PC-9 (cell line): ENCODE data around the gene THOC6. TPM values are rescaled to one million over a fixed set of nuclear protein-coding genes. Genes with fewer than 3 reads are reported as not detected.

ENCODE experiments used
- BruUV-seq: library from RNA; stranded (reverse); fragments of 400-500 nt; replicated peaks from 2 replicates; lab custom pipeline; 2021; lab: Mats Ljungman, UMichigan
- CTCF ChIA-PET: fragments of 300-600 bp; sonication (Branson Sonifier 250); formaldehyde crosslinking; loops from one replicate; lab custom pipeline; 2022; ENCODE audit warnings: antibody characterized with exemption; lab: Charles Lee
- POLR2A ChIA-PET: fragments of 300-600 bp; sonication (Branson Sonifier 250); formaldehyde crosslinking; loops from one replicate; lab custom pipeline; 2022; ENCODE audit warnings: antibody characterized with exemption; ENCODE audit not compliant: unreplicated experiment; lab: Charles Lee
- DNase-seq, 2 experiments: peaks; one replicate each; pipeline versions ENCODE4 v3.0.0 to v3.0.0-alpha.2; 2015 to 2022; ENCODE audit warnings: mixed read lengths in 1 of 2
- H2AFZ ChIP-seq: fragments of 200-600 bp; sonication (generic); 2 replicates; pipeline ENCODE4 v1.8.1; 2017; ENCODE audit warnings: antibody characterized with exemption
- H3F3A ChIP-seq: fragments of 200-600 bp; sonication (generic); 2 replicates; pipeline ENCODE4 v1.8.1; 2017; ENCODE audit warnings: antibody characterized with exemption, mild to moderate bottlenecking, low read depth; ENCODE audit not compliant: insufficient read depth
- H3K27ac ChIP-seq: fragments of 200-600 bp; sonication (generic); 2 replicates; pipeline ENCODE4 v1.6.1; 2016; ENCODE audit warnings: mixed run types
- H3K27me3 ChIP-seq: fragments of 200-600 bp; sonication (generic); 2 replicates; pipeline ENCODE4 v1.6.1; 2016; ENCODE audit warnings: low read depth, mixed run types; ENCODE audit not compliant: insufficient read depth
- H3K36me3 ChIP-seq: fragments of 200-600 bp; sonication (generic); 2 replicates; pipeline ENCODE4 v1.6.1; 2016; ENCODE audit warnings: low read depth, mixed run types
- H3K4me1 ChIP-seq: fragments of 200-600 bp; sonication (generic); replicated peaks from 2 replicates; pipeline ENCODE4 v1.6.1; 2016; ENCODE audit warnings: mixed run types; ENCODE audit not compliant: insufficient read depth
- H3K4me2 ChIP-seq: fragments of 200-600 bp; sonication (generic); 2 replicates; pipeline ENCODE4 v1.6.1; 2017; ENCODE audit warnings: mixed run types
- H3K4me3 ChIP-seq: fragments of 200-600 bp; sonication (generic); 2 replicates; pipeline ENCODE4 v1.6.1; 2016; ENCODE audit warnings: mixed run types
- H3K79me2 ChIP-seq: fragments of 200-600 bp; sonication (generic); 2 replicates; pipeline ENCODE4 v1.6.1; 2017; ENCODE audit warnings: low read depth, mixed run types
- H3K9me2 ChIP-seq: fragments of 200-600 bp; sonication (generic); 2 replicates; pipeline ENCODE4 v1.8.1; 2017; ENCODE audit warnings: mild to moderate bottlenecking; ENCODE audit not compliant: insufficient read depth
- H3K9me3 ChIP-seq: fragments of 200-600 bp; sonication (generic); 2 replicates; pipeline ENCODE4 v1.8.1; 2016; ENCODE audit warnings: low read depth; ENCODE audit not compliant: insufficient read depth
- H4K20me1 ChIP-seq: fragments of 200-600 bp; sonication (generic); 2 replicates; pipeline ENCODE4 v1.8.1; 2017; ENCODE audit not compliant: insufficient read depth
- CTCF ChIP-seq: fragments of 200-600 bp; sonication (generic); conservative IDR thresholded peaks from 2 replicates; pipeline ENCODE4 v1.6.1; 2017; ENCODE audit warnings: mixed run types, antibody characterized with exemption, mild to moderate bottlenecking, moderate library complexity
- EZH2 ChIP-seq: fragments of 200-600 bp; sonication (generic); IDR thresholded peaks from 2 replicates; pipeline ENCODE4 v1.8.0; 2017; ENCODE audit warnings: antibody characterized with exemption, low read depth
- intact Hi-C: fragments of 100-400 bp; cut with micrococcal nuclease; formaldehyde crosslinking; loops from one replicate; pipeline ENCODE4 v1.10.0; 2022; ENCODE audit not compliant: unreplicated experiment
- total RNA-seq: library from RNA; stranded (reverse); gene quantifications from 2 replicates; pipeline ENCODE4 v1.2.3, GENCODE V29; 2021

Gene THOC6
- total RNA-seq, 1 experiment from 2014 or later, result 69.9 TPM

GRCh38 chr16:3026609-3027488 lies 3.0 kb downstream of the THOC6 start:
- ChIA-PET POLR2A (interaction anchor here (0.5 to 1.9 kb wide), 4 partner anchors 23 to 1214 kb away, joined by 7 to 17 read pairs (median 12); no protein-coding TSS in a partner anchor), CTCF (interaction anchor here (0.6 to 1.5 kb wide), 2 partner anchors 21 kb away, joined by 3 to 6 read pairs; no protein-coding TSS in a partner anchor)
- Histone ChIP-seq H2AFZ (no peak overlapping the region), H3K79me2 (peaks cover 14% of the 10 kb centered on the region), H3F3A (peaks cover 52% of the 10 kb centered on the region), H3K9me2 (no peaks in the 10 kb centered on the region), H3K4me1 (peaks cover 25% of the 10 kb centered on the region), H3K27me3 (no peaks in the 10 kb centered on the region), H4K20me1 (peaks cover 4% of the 10 kb centered on the region), H3K27ac (no peak overlapping the region), H3K36me3 (peaks cover 6% of the 10 kb centered on the region; the same call in 1 of the 2 replicates), H3K4me3 (no peak overlapping the region), H3K9me3 (no peaks in the 10 kb centered on the region), H3K4me2 (no peak overlapping the region)
- no peak for TF ChIP-seq CTCF
- no TSS peak for BruUV-seq
- intact Hi-C loops, result no loop called here
- no peak for DNase-seq

GRCh38 chr16:3027489-3027795 lies 3.6 kb downstream of the THOC6 start:
- H3K27ac ChIP-seq, result no peak overlapping the region
- H3K4me2 ChIP-seq, result peak overlapping the region; percentile 73

More at GRCh38 chr16:3027489-3027795, 3.6 kb downstream of the THOC6 start:
- intact Hi-C loops, result no loop called here
- ChIA-PET CTCF (interaction anchor here (0.8 to 1.5 kb wide), 6 partner anchors 13 to 107 kb away, joined by 5 to 15 read pairs (median 6); partner anchors contain the start of gene ZNF213), POLR2A (interaction anchor here (0.5 to 1.9 kb wide), 5 partner anchors 23 to 1214 kb away, joined by 7 to 17 read pairs (median 10); no protein-coding TSS in a partner anchor)
- no peak for DNase-seq
- Histone ChIP-seq H3K9me3 (no peaks in the 10 kb centered on the region), H3K9me2 (no peaks in the 10 kb centered on the region), H3K4me1 (peaks cover 30% of the 10 kb centered on the region), H3K4me3 (no peak overlapping the region), H3K79me2 (peaks cover 11% of the 10 kb centered on the region), H3K36me3 (peaks cover 3% of the 10 kb centered on the region; the same call in 1 of the 2 replicates), H4K20me1 (peaks cover 10% of the 10 kb centered on the region), H3F3A (peaks cover 52% of the 10 kb centered on the region), H3K27me3 (no peaks in the 10 kb centered on the region), H2AFZ (no peak overlapping the region)
- BruUV-seq, result no TSS peak
- TF ChIP-seq EZH2 (no peak), CTCF (no peak)
